Mesenchymal stem cell (in vitro differentiated cells and primary cell): ENCODE measurements around the gene NUSAP1.
"Not testable (repeated sequence)": the region's sequence is repeated elsewhere in the genome, so short reads cannot be mapped to it uniquely, and the experiment has no call there.

Experiments
- DNase-seq: peaks from one replicate; pipeline ENCODE4 v3.0.0-alpha.2; 2013
- H2AFZ ChIP-seq: one replicate; pipeline ENCODE4 v1.6.1; 2013; ENCODE audit warnings: low read depth, mild to moderate bottlenecking, control low read depth, inconsistent platforms, low read length, moderate library complexity
- H2AK5ac ChIP-seq: 2 replicates; pipeline ENCODE4 v1.6.1; 2013; ENCODE audit warnings: low read length, moderate library complexity, mild to moderate bottlenecking, inconsistent platforms; ENCODE audit not compliant: severe bottlenecking
- H2BK120ac ChIP-seq: one replicate; pipeline ENCODE4 v1.6.1; 2013; ENCODE audit warnings: low read depth, mild to moderate bottlenecking, inconsistent platforms, low read length, moderate library complexity
- H2BK12ac ChIP-seq, 2 experiments: one replicate each; pipeline ENCODE4 v1.6.1; 2013; ENCODE audit warnings: inconsistent platforms in 2 of 2, low read length in 2 of 2, mild to moderate bottlenecking in 2 of 2, moderate library complexity in 2 of 2, control low read depth in 1 of 2
- H2BK15ac ChIP-seq: one replicate; pipeline ENCODE4 v1.6.1; 2013; ENCODE audit warnings: mild to moderate bottlenecking, low read depth, inconsistent platforms; ENCODE audit not compliant: poor library complexity, severe bottlenecking
- H2BK5ac ChIP-seq: 2 replicates; pipeline ENCODE4 v1.6.1; 2013; ENCODE audit warnings: low read depth, mild to moderate bottlenecking, low read length, control low read depth, inconsistent platforms; ENCODE audit not compliant: poor library complexity, severe bottlenecking
- H3K14ac ChIP-seq, 2 experiments: one replicate each; pipeline ENCODE4 v1.6.1; 2013; ENCODE audit warnings: inconsistent platforms in 2 of 2, low read length in 2 of 2, control low read depth in 1 of 2, mild to moderate bottlenecking in 1 of 2, moderate library complexity in 1 of 2
- H3K18ac ChIP-seq, 2 experiments: one replicate each; pipeline ENCODE4 v1.6.1; 2013; ENCODE audit warnings: inconsistent platforms in 2 of 2, low read length in 2 of 2, control low read depth in 1 of 2, low read depth in 1 of 2, mild to moderate bottlenecking in 1 of 2
- H3K23ac ChIP-seq, 2 experiments: one replicate each; pipeline ENCODE4 v1.6.1; 2013; ENCODE audit warnings: inconsistent platforms in 2 of 2, low read length in 2 of 2, mild to moderate bottlenecking in 2 of 2, moderate library complexity in 2 of 2, control low read depth in 1 of 2
- H3K27ac ChIP-seq: 2 replicates; pipeline ENCODE4 v1.5.1; 2013; ENCODE audit warnings: mild to moderate bottlenecking, moderate library complexity, low read length, control low read depth, inconsistent platforms; ENCODE audit not compliant: poor library complexity, severe bottlenecking
- H3K27me3 ChIP-seq, 2 experiments: 2 replicates each; pipeline versions ENCODE4 v1.6.1 to v1.7.0; 2013; ENCODE audit warnings: low read length in 2 of 2, mild to moderate bottlenecking in 2 of 2, moderate library complexity in 2 of 2, control low read depth in 1 of 2, inconsistent platforms in 1 of 2; ENCODE audit not compliant: control insufficient read depth in 1 of 2, insufficient read depth in 1 of 2
- H3K36me3 ChIP-seq, 2 experiments: 2 replicates each; pipeline versions ENCODE4 v1.6.1 to v1.7.0; 2013; ENCODE audit warnings: low read length in 2 of 2, control low read depth in 1 of 2, inconsistent platforms in 1 of 2, low read depth in 1 of 2, mild to moderate bottlenecking in 1 of 2; ENCODE audit not compliant: insufficient read depth in 2 of 2, control insufficient read depth in 1 of 2
- H3K4ac ChIP-seq, 2 experiments: one replicate each; pipeline ENCODE4 v1.6.1; 2013; ENCODE audit warnings: inconsistent platforms in 2 of 2, low read length in 2 of 2, mild to moderate bottlenecking in 2 of 2, moderate library complexity in 2 of 2, control low read depth in 1 of 2, low read depth in 1 of 2
- H3K4me1 ChIP-seq: 2 replicates; pipeline ENCODE4 v1.6.1; 2013; ENCODE audit warnings: low read depth, low read length, control low read depth; ENCODE audit not compliant: control insufficient read depth, insufficient read depth
- H3K4me2 ChIP-seq: 2 replicates; pipeline ENCODE4 v1.6.1; 2013; ENCODE audit warnings: low read length, mild to moderate bottlenecking, inconsistent platforms; ENCODE audit not compliant: poor library complexity, severe bottlenecking
- H3K4me3 ChIP-seq, 2 experiments: 2 replicates each; pipeline versions ENCODE4 v1.5.1 to v1.7.0; 2013; ENCODE audit warnings: low read length in 2 of 2, mild to moderate bottlenecking in 2 of 2, control low read depth in 1 of 2, low read depth in 1 of 2; ENCODE audit not compliant: insufficient read depth in 1 of 2
- H3K79me1 ChIP-seq: replicated peaks from 2 replicates; pipeline ENCODE4 v1.6.1; 2013; ENCODE audit warnings: mild to moderate bottlenecking, control low read depth, low read length, inconsistent platforms; ENCODE audit not compliant: poor library complexity, severe bottlenecking
- H3K9ac ChIP-seq: 2 replicates; pipeline ENCODE4 v1.7.0; 2013; ENCODE audit warnings: mild to moderate bottlenecking, low read length, moderate library complexity
- H3K9me3 ChIP-seq: 2 replicates; pipeline ENCODE4 v1.7.0; 2013; ENCODE audit warnings: mild to moderate bottlenecking, low read length; ENCODE audit not compliant: control insufficient read depth
- H4K8ac ChIP-seq: one replicate; pipeline ENCODE4 v1.6.1; 2013; ENCODE audit warnings: inconsistent platforms, mild to moderate bottlenecking, low read length, moderate library complexity
- H4K91ac ChIP-seq: one replicate; pipeline ENCODE4 v1.6.1; 2013; ENCODE audit warnings: mild to moderate bottlenecking, low read length, inconsistent platforms
- WGBS: methylation state at CpG from one replicate; pipeline ENCODE4 v1.1.7; 2013; ENCODE audit warnings: mixed read lengths; 5-methylcytosine and 5-hydroxymethylcytosine counted together

The NUSAP1 gene

GRCh38 chr15:41320805-41321330 is 11.8 kb upstream of the NUSAP1 start:
- WGBS: 100% methylated on average over 15 of the region's 39 CpGs
- H3K4me1 ChIP-seq: not testable (repeated sequence)

GRCh38 chr15:41323611-41324010 is 9.1 kb upstream of the NUSAP1 start:
- Histone ChIP-seq H4K91ac (no peak overlapping the region), H2AFZ (no peak overlapping the region), H2BK5ac (no peak overlapping the region), H2BK120ac (no peak overlapping the region), H3K9ac (no peak overlapping the region), H3K14ac (no peak overlapping the region), H3K36me3 (peaks cover 0 to 5% of the 10 kb centered on the region in 2 experiments), H3K23ac (no peak overlapping the region), H2BK15ac (no peak overlapping the region), H3K27me3 (no peaks in the 10 kb centered on the region), H3K18ac (no peak overlapping the region), H3K4me1 (peaks cover 1% of the 10 kb centered on the region), H3K4me2 (no peak overlapping the region), H3K27ac (no peak overlapping the region), H2AK5ac (no peak overlapping the region), H4K8ac (no peak overlapping the region), H3K9me3 (no peaks in the 10 kb centered on the region), H2BK12ac (no peak overlapping the region), H3K4ac (no peak overlapping the region), H3K79me1 (no peaks in the 10 kb centered on the region), H3K4me3 (no peak overlapping the region)
- no peak for DNase-seq
- WGBS: 97% methylated on average over 1 of the region's 1 CpG

More at GRCh38 chr15:41320805-41321330, 11.8 kb upstream of the NUSAP1 start:
- H2AK5ac ChIP-seq, H3K27ac ChIP-seq, H3K79me1 ChIP-seq, H2BK15ac ChIP-seq, H2BK5ac ChIP-seq, H2BK120ac ChIP-seq, DNase-seq, H3K18ac ChIP-seq, H3K4me2 ChIP-seq, H4K91ac ChIP-seq, H2BK12ac ChIP-seq, H3K9ac ChIP-seq, H2AFZ ChIP-seq, H3K14ac ChIP-seq, H3K9me3 ChIP-seq, H3K4ac ChIP-seq, H3K23ac ChIP-seq, H3K4me3 ChIP-seq, H4K8ac ChIP-seq, H3K36me3 ChIP-seq, H3K27me3 ChIP-seq: not testable (repeated sequence)

- no peaks in the 10 kb centered on the region for H3K36me3 ChIP-seq
- H3K79me1 ChIP-seq: peaks cover 3% of the 10 kb centered on the region
- no peak overlapping the region for H2BK12ac ChIP-seq
- H3K9ac ChIP-seq: peak overlapping the region; percentile 84
- no peak for DNase-seq
- WGBS: 68% methylated on average over 4 of the region's 6 CpGs
- no peaks in the 10 kb centered on the region for H3K9me3 ChIP-seq
- H2BK120ac ChIP-seq: no peak overlapping the region
- H3K4me1 ChIP-seq: peaks cover 6% of the 10 kb centered on the region
- H2AFZ ChIP-seq: peak overlapping the region; percentile 63
- no peak overlapping the region for H3K14ac ChIP-seq
- no peak overlapping the region for H3K18ac ChIP-seq
- no peak overlapping the region for H3K27ac ChIP-seq
- H3K4me3 ChIP-seq: peak overlapping the region in 1 of 2 experiments; percentile 98
- no peak overlapping the region for H2BK15ac ChIP-seq
- peak overlapping the region; percentile 76 for H4K8ac ChIP-seq
- H3K23ac ChIP-seq: no peak overlapping the region
- no peak overlapping the region for H3K4ac ChIP-seq
- H3K4me2 ChIP-seq: peak overlapping the region; percentile 23
- H2BK5ac ChIP-seq: no peak overlapping the region
- no peaks in the 10 kb centered on the region for H3K27me3 ChIP-seq
- H2AK5ac ChIP-seq: no peak overlapping the region
- no peak overlapping the region for H4K91ac ChIP-seq
Measured at GRCh38 chr15:41331281-41331680, 1.4 kb upstream of the NUSAP1 start.

DNA sequence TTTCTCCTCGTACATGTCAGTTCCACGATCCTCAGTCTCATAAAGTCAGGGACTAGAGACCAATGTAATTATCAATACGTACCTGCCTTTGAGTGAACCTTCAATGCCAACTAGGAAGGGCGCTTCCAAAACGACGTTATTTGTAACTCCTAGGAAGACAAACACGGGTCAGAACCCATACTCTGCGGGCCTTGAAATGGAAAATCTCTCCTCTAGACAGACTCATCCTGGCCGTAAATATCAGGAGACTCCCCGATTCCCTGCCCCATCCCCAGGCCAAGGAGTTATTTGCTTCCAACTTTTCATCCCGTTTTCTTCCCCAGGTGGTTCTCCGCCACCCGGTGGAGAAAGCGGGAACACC is 868 bp upstream of the NUSAP1 start:
- no peak overlapping the region for H2BK5ac ChIP-seq
- peak overlapping the region; percentile 100 for H2AFZ ChIP-seq
- no peak for DNase-seq
- peaks cover 3% of the 10 kb centered on the region for H3K79me1 ChIP-seq
- H2BK15ac ChIP-seq: no peak overlapping the region
- peak overlapping the region; percentile 98 to 99 for H3K4me3 ChIP-seq
- peak overlapping the region; percentile 91 for H3K4me2 ChIP-seq
- H3K14ac ChIP-seq: peak overlapping the region in 1 of 2 experiments; percentile 44
- no peak overlapping the region for H2BK12ac ChIP-seq
- H3K36me3 ChIP-seq: no peaks in the 10 kb centered on the region
- no peaks in the 10 kb centered on the region for H3K27me3 ChIP-seq
- no peak overlapping the region for H3K27ac ChIP-seq
- H2AK5ac ChIP-seq: no peak overlapping the region
- H4K91ac ChIP-seq: no peak overlapping the region
- H3K9ac ChIP-seq: peak overlapping the region; percentile 84
- H3K4me1 ChIP-seq: peaks cover 5% of the 10 kb centered on the region
- no peak overlapping the region for H3K4ac ChIP-seq
- no peak overlapping the region for H2BK120ac ChIP-seq
- H3K18ac ChIP-seq: peak overlapping the region in 1 of 2 experiments; percentile 61
- no peaks in the 10 kb centered on the region for H3K9me3 ChIP-seq
- WGBS: 3% methylated on average over 14 of the region's 14 CpGs
- no peak overlapping the region for H4K8ac ChIP-seq
- no peak overlapping the region for H3K23ac ChIP-seq
